ENCODE data around the gene NECAP2. TPM values are rescaled to one million over a fixed set of nuclear protein-coding genes. Genes with fewer than 3 reads are reported as not detected.

The NECAP2 gene
- total RNA-seq, 4 donors from 2014 or later = 43.8 to 56.8 (median 48.6) TPM

DNA sequence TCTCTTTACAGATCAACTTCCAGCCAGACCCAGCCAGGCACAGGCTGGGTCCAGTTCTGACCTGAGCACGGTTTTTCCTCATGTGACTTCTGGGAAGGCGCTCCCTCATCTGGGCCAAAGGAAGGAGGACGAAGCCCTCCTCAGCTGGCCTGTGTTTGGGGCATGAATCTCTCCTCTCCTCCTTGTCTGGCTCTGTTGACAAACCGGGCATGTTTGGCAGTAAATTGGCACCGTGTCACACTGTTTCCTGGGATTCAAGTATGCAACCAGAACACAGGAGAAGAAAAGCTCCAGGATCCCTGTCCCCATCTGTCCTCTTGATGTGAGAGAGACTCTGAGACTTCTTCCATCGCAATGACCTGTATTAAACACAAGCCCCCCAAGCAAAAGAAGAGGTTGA, 18.3 kb downstream of the NECAP2 start:
- TF ChIP-seq POLR2A (IDR thresholded peaks at IDR 0.05) = no peak
- TF ChIP-seq, protein P1, sequence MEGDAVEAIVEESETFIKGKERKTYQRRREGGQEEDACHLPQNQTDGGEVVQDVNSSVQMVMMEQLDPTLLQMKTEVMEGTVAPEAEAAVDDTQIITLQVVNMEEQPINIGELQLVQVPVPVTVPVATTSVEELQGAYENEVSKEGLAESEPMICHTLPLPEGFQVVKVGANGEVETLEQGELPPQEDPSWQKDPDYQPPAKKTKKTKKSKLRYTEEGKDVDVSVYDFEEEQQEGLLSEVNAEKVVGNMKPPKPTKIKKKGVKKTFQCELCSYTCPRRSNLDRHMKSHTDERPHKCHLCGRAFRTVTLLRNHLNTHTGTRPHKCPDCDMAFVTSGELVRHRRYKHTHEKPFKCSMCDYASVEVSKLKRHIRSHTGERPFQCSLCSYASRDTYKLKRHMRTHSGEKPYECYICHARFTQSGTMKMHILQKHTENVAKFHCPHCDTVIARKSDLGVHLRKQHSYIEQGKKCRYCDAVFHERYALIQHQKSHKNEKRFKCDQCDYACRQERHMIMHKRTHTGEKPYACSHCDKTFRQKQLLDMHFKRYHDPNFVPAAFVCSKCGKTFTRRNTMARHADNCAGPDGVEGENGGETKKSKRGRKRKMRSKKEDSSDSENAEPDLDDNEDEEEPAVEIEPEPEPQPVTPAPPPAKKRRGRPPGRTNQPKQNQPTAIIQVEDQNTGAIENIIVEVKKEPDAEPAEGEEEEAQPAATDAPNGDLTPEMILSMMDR (IDR thresholded peaks at IDR 0.05) = no peak
- peaks cover 39% of the 10 kb centered on the region in 2 donors for H3K36me3 ChIP-seq
- intact Hi-C loops (cut with DNase I) = no loop called here
- no peak for DNase-seq
- no peaks in the 10 kb centered on the region for H3K27me3 ChIP-seq
- H3K4me3 ChIP-seq (replicated peaks in 1 of 3) = no peak overlapping the region
- H3K4me1 ChIP-seq = no peaks in the 10 kb centered on the region
- WGBS, 2 donors = 93 to 94% methylated on average over 5 to 6 of the region's 6 CpGs
- H3K9me3 ChIP-seq = no peaks in the 10 kb centered on the region
- no peak overlapping the region for H3K27ac ChIP-seq

DNA sequence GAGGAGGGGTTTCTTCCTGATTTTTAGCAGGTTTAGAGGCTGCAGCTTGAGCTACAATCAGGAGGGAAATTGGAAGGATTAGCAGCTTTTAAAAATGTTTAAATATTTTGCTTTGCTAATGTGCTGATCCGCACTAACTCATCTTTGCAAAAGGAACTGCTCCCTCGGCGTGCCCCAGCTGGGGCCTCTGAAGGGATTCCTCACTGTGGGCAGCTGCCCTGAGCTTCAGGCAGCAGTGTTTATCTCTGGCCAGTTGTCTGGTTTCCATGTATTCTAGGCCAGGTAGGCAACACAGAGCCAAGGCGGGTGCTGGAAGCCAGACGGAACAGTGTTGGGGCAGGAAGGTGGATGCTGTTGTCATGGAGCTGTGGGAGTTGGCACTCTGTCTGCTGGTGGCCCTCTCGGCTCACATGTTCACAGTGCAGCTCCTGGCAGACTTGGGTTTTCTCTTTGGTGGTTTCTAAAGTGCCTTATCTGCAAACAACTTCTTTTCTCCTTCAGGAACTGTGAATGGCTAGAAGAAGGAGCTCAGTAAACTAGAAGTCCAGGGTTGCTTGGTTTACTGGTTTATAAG, 18.9 kb downstream of the NECAP2 start:
- intact Hi-C loops (cut with DNase I) = no loop called here
- H3K27me3 ChIP-seq = no peaks in the 10 kb centered on the region
- H3K36me3 ChIP-seq = peaks cover 39% of the 10 kb centered on the region in 2 donors
- WGBS, 2 donors = 87 to 91% methylated on average over 6 of the region's 6 CpGs
- no peak for DNase-seq
- TF ChIP-seq, protein P1 (IDR thresholded peaks at IDR 0.05) = no peak
- no peak for TF ChIP-seq POLR2A (IDR thresholded peaks at IDR 0.05)
- no peaks in the 10 kb centered on the region for H3K9me3 ChIP-seq
- no peak overlapping the region for H3K4me3 ChIP-seq (replicated peaks in 1 of 3)
- H3K27ac ChIP-seq = no peak overlapping the region
- no peaks in the 10 kb centered on the region for H3K4me1 ChIP-seq

DNA sequence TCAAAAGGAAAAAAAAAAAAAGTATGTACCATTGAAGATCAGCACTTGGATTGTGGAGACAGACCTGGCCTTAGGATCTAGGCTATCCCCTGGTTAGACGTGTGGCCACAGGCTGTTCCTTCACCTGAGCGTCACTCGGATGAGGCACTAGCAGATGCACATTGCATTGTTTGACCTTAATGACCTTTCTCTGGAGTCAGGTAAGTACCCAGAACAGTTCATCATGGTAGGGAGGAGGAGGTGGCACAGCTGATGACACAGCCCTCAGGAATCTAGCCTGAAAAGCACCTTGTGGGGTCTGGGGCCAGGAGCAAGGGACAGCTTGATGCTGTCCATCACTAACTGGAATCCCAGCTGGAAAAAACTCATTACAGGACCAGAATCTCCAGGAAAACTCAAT, 21.2 kb downstream of the NECAP2 start:
- intact Hi-C loops (cut with DNase I) = no loop called here
- no peak for DNase-seq
- Histone ChIP-seq H3K27ac (no peak overlapping the region), H3K36me3 (peaks cover 23 to 33% of the 10 kb centered on the region in 2 donors), H3K27me3 (no peaks in the 10 kb centered on the region), H3K4me3 (replicated peaks in 1 of 3) (no peak overlapping the region), H3K4me1 (no peaks in the 10 kb centered on the region), H3K9me3 (no peaks in the 10 kb centered on the region)
- WGBS, 2 donors = 97 to 98% methylated on average over 3 of the region's 3 CpGs
- TF ChIP-seq, protein P1 (IDR thresholded peaks at IDR 0.05) = no peak
- no peak for TF ChIP-seq POLR2A (IDR thresholded peaks at IDR 0.05)

DNA sequence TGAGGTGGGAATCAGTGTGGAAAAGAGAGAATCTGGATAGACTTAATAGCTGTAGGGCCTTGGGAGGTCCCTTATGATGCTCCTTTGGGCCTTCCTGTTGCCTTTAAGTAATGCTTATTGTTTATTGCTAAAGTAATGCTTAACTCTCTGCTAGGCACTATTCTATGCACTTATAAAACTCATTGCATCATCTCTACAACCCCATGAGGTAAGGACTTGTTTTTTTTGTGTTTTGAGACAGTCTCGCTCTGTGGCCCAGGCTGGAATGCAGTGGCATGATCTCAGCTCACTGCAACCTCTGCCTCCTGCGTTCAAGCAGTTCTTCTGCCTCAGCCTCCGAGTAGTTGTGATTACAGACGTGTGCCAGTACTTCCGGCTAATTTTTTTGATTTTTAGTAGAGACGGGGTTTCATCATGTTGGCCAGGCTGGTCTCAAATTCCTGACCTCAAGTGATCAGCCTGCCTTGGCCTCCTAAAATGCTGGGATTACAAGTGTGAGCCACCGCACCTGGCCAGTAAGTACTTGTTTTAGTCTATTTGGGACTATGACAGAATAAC, 22.3 kb downstream of the NECAP2 start:
- DNase-seq = no peak
- Histone ChIP-seq H3K9me3 (no peaks in the 10 kb centered on the region), H3K36me3 (peaks cover 18 to 25% of the 10 kb centered on the region in 2 donors), H3K4me3 (replicated peaks in 1 of 3) (no peak overlapping the region), H3K27me3 (no peaks in the 10 kb centered on the region), H3K27ac (no peak overlapping the region), H3K4me1 (no peaks in the 10 kb centered on the region)
- intact Hi-C loops (cut with DNase I) = no loop called here
- WGBS, 2 donors = 86 to 95% methylated on average over 7 of the region's 7 CpGs
- TF ChIP-seq, protein P1 (IDR thresholded peaks at IDR 0.05) = no peak
- TF ChIP-seq POLR2A (IDR thresholded peaks at IDR 0.05) = no peak

DNA sequence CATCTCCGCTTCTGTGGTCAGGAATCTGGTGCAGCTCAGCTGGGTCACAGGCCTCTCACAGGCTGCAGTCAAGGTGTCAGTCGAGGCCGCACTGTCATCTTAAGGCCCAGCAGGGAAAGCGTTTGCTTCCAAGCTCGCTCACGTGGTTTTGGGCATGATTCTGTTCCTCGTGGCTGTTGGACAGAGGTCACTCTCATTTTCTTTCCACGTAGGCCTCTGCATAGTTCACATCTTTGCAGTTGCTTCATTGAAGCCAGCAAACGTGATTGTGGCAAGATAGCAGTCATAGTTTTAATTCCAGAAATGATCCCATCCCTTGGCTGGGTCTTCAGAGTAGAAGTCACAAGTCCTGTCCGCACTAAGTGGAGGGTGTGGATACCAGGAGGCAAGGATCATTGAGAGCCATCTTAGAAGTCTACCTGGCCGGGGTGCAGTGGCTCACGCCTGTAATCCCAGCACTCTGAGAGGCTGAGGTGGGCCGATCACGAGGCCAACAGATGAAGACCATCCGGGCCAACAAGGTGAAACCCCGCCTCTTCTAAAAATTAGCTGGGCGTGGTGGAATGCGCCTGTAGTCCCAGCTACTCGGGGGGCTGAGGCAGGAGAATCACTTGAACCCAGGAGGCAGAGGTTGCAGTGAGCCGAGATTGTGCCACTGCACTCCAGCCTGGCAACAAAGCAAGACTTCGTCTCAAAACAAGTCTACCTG, 24.5 kb downstream of the NECAP2 start:
- no peaks in the 10 kb centered on the region for H3K27me3 ChIP-seq
- no peaks in the 10 kb centered on the region for H3K9me3 ChIP-seq
- no peak for TF ChIP-seq POLR2A (IDR thresholded peaks at IDR 0.05)
- TF ChIP-seq, protein P1 (IDR thresholded peaks at IDR 0.05) = no peak
- no peaks in the 10 kb centered on the region for H3K4me1 ChIP-seq
- no peak overlapping the region for H3K27ac ChIP-seq
- WGBS, 2 donors = 95% methylated on average over 16 to 20 of the region's 21 CpGs
- DNase-seq = no peak
- H3K4me3 ChIP-seq (replicated peaks in 1 of 3) = no peak overlapping the region
- intact Hi-C loops (cut with DNase I) = no loop called here
- H3K36me3 ChIP-seq = peaks cover 5 to 10% of the 10 kb centered on the region in 2 donors

Data from thyroid gland (tissue), 4 donors.